Measurements from ENCODE around the gene ARID5B. TPM values are rescaled to one million over a fixed set of nuclear protein-coding genes. Genes with fewer than 3 reads are reported as not detected.

Gene ARID5B
- total and polyA plus RNA-seq, 2 donors (not counting 3 experiments of a cell fraction or from before 2014, with no cell fraction given) = 5.6 to 8.9 TPM

GRCh38 chr10:61877887-61878739 is 23.4 kb upstream of the ARID5B start:
- Histone ChIP-seq H3K4me3 (replicated peaks in 1 of 3; ENCODE audit: insufficient read depth in 1 of 3, low read depth in 1 of 3, low read length in 3 of 3) (no peak overlapping the region), H3K9me1 (replicated peaks; ENCODE audit: control insufficient read depth, extremely low read depth, insufficient read depth, low read length) (no peaks in the 10 kb centered on the region), H3K36me3 (ENCODE audit: control insufficient read depth in 2 of 2, extremely low read depth in 1 of 2, insufficient read depth in 2 of 2, low read length in 2 of 2) (no peaks in the 10 kb centered on the region), H3K79me2 (ENCODE audit: control insufficient read depth, insufficient read depth, low read length) (no peaks in the 10 kb centered on the region), H3K4me1 (ENCODE audit: control insufficient read depth, extremely low read depth, insufficient read depth, low read length) (no peaks in the 10 kb centered on the region), H3K27me3 (ENCODE audit: control insufficient read depth in 2 of 2, insufficient read depth in 2 of 2, low read length in 2 of 2) (peaks cover 0 to 5% of the 10 kb centered on the region in 2 experiments), H3K27ac (ENCODE audit: insufficient read depth, low read depth, low read length) (no peak overlapping the region), H3K4me2 (ENCODE audit: insufficient read depth, low read length) (no peak overlapping the region), H3K9ac (replicated peaks; ENCODE audit: extremely low read depth, insufficient read depth, low read length) (no peak overlapping the region), H2AFZ (ENCODE audit: low read depth, low read length) (no peak overlapping the region), H4K20me1 (replicated peaks; ENCODE audit: control insufficient read depth, extremely low read depth, insufficient read depth, low read length) (no peaks in the 10 kb centered on the region), H3K9me3 (replicated peaks; ENCODE audit: control insufficient read depth, insufficient read depth, low read length) (no peaks in the 10 kb centered on the region)
- CTCF ChIA-PET = interaction anchor here (1.3 kb wide), 1 partner anchor 19 kb away, joined by 4 read pairs; no protein-coding TSS in a partner anchor
- no peak for FAIRE-seq
- intact Hi-C loops (cut with micrococcal nuclease) (no loop called here), dilution Hi-C loops (cut with MboI; ENCODE audit: extremely low pct_ligation_motif_present, low sequenced_read_pairs) (no loop called here)
- POLR2A ChIA-PET = no interaction called here
- no TSS peak for BruUV-seq (replicated peaks)
- TF ChIP-seq POLR2A (IDR thresholded peaks at IDR 0.05; ENCODE audit: low read depth, low read length) = no peak
- TF ChIP-seq FOS (IDR thresholded peaks at IDR 0.05; ENCODE audit: borderline replicate concordance, insufficient read depth, low read length) = no peak
- no peak for TF ChIP-seq JUN (IDR thresholded peaks at IDR 0.05; ENCODE audit: borderline replicate concordance, insufficient read depth, insufficient read length, low read depth)
- no peak for DNase-seq (ENCODE audit: low read depth, low spot score)

- Histone ChIP-seq H3K27ac (ENCODE audit: insufficient read depth, low read depth, low read length) (no peak overlapping the region), H3K79me2 (ENCODE audit: control insufficient read depth, insufficient read depth, low read length) (no peaks in the 10 kb centered on the region), H3K9me1 (replicated peaks; ENCODE audit: control insufficient read depth, extremely low read depth, insufficient read depth, low read length) (no peaks in the 10 kb centered on the region), H3K36me3 (ENCODE audit: control insufficient read depth in 2 of 2, extremely low read depth in 1 of 2, insufficient read depth in 2 of 2, low read length in 2 of 2) (no peaks in the 10 kb centered on the region), H3K9me3 (replicated peaks; ENCODE audit: control insufficient read depth, insufficient read depth, low read length) (no peaks in the 10 kb centered on the region), H2AFZ (ENCODE audit: low read depth, low read length) (no peak overlapping the region), H3K9ac (replicated peaks; ENCODE audit: extremely low read depth, insufficient read depth, low read length) (no peak overlapping the region), H3K27me3 (ENCODE audit: control insufficient read depth in 2 of 2, insufficient read depth in 2 of 2, low read length in 2 of 2) (peaks cover 0 to 5% of the 10 kb centered on the region in 2 experiments), H3K4me3 (replicated peaks in 1 of 3; ENCODE audit: insufficient read depth in 1 of 3, low read depth in 1 of 3, low read length in 3 of 3) (no peak overlapping the region), H3K4me1 (ENCODE audit: control insufficient read depth, extremely low read depth, insufficient read depth, low read length) (no peaks in the 10 kb centered on the region), H3K4me2 (ENCODE audit: insufficient read depth, low read length) (no peak overlapping the region), H4K20me1 (replicated peaks; ENCODE audit: control insufficient read depth, extremely low read depth, insufficient read depth, low read length) (no peaks in the 10 kb centered on the region)
- DNase-seq (ENCODE audit: low read depth, low spot score) = no peak
- FAIRE-seq = no peak
- no TSS peak for BruUV-seq (replicated peaks)
- ChIA-PET CTCF (interaction anchor here (2.3 kb wide), 1 partner anchor 18 kb away, joined by 10 read pairs; no protein-coding TSS in a partner anchor), POLR2A (no interaction called here)
- dilution Hi-C loops (cut with MboI; ENCODE audit: extremely low pct_ligation_motif_present, low sequenced_read_pairs) = no loop called here
- TF ChIP-seq POLR2A (IDR thresholded peaks at IDR 0.05; ENCODE audit: low read depth, low read length) (no peak), MYC (IDR thresholded peaks at IDR 0.05; ENCODE audit: low read depth, low read length) (no peak), MAX (IDR thresholded peaks at IDR 0.05; ENCODE audit: insufficient read depth, insufficient read length) (no peak), FOS (IDR thresholded peaks at IDR 0.05; ENCODE audit: borderline replicate concordance, insufficient read depth, low read length) (no peak), CTCF (IDR thresholded peaks at IDR 0.05; ENCODE audit: extremely low read depth in 1 of 2, insufficient read depth in 1 of 2, low read depth in 1 of 2, low read length in 2 of 2) (no peak), JUN (IDR thresholded peaks at IDR 0.05; ENCODE audit: borderline replicate concordance, insufficient read depth, insufficient read length, low read depth) (no peak), POLR2AphosphoS5 (IDR thresholded peaks at IDR 0.05; ENCODE audit: insufficient read depth, low read depth, low read length) (no peak), EZH2 (IDR thresholded peaks at IDR 0.05; ENCODE audit: borderline replicate concordance, low read depth, low read length, severe bottlenecking) (no peak), GATA2 (IDR thresholded peaks at IDR 0.05; ENCODE audit: insufficient read depth, insufficient read length, low read depth, low read length) (no peak)
- intact Hi-C loops (cut with micrococcal nuclease) = no loop called here
Observed at GRCh38 chr10:61878740-61879068, 22.8 kb upstream of the ARID5B start.

Data from endothelial cell of umbilical vein (primary cell).